NCI-H345 treated with DMSO at 0.1 percent for 48 hours (cell line): ENCODE measurements around the gene AKT1.
"Not testable (repeated sequence)": the region's sequence is repeated elsewhere in the genome, so short reads cannot be mapped to it uniquely, and the experiment has no call there.

ENCODE experiments used
- DNase-seq: peaks from one replicate; lab custom pipeline; 2025; ENCODE audit not compliant: unreplicated experiment; lab: John Stamatoyannopoulos, UW

AKT1 gene

GRCh38 chr14:104819361-104819781, 23.8 kb upstream of the AKT1 start:
- DNase-seq, result no peak

- DNase-seq, result no peak
Measured at GRCh38 chr14:104818714-104819161, 23.2 kb upstream of the AKT1 start.

- DNase-seq, result no peak
Measured at GRCh38 chr14:104817930-104818713, 22.6 kb upstream of the AKT1 start.

- DNase-seq, result no peak
Measured at GRCh38 chr14:104816616-104816884, 21.0 kb upstream of the AKT1 start.

- not testable (repeated sequence) for DNase-seq
Measured at GRCh38 chr14:104814701-104815100, 19.2 kb upstream of the AKT1 start.

- no peak for DNase-seq
Measured at GRCh38 chr14:104813286-104813685, 17.7 kb upstream of the AKT1 start.

GRCh38 chr14:104810316-104810715, 14.8 kb upstream of the AKT1 start:
- no peak for DNase-seq

- DNase-seq, result no peak
Measured at GRCh38 chr14:104808456-104808855, 12.9 kb upstream of the AKT1 start.

GRCh38 chr14:104806625-104807465, 11.3 kb upstream of the AKT1 start:
- DNase-seq, result no peak

- no peak for DNase-seq
Measured at GRCh38 chr14:104805941-104806624, 10.5 kb upstream of the AKT1 start.

GRCh38 chr14:104805326-104805678, 9.8 kb upstream of the AKT1 start:
- no peak for DNase-seq

GRCh38 chr14:104804481-104805325, 9.2 kb upstream of the AKT1 start:
- DNase-seq, result no peak

GRCh38 chr14:104803912-104804410, 8.4 kb upstream of the AKT1 start:
- no peak for DNase-seq

- DNase-seq, result no peak
Measured at GRCh38 chr14:104803280-104803911, 7.8 kb upstream of the AKT1 start.

- no peak for DNase-seq
Measured at GRCh38 chr14:104802394-104803184, 7.0 kb upstream of the AKT1 start.

- no peak for DNase-seq
Measured at GRCh38 chr14:104801520-104802393, 6.2 kb upstream of the AKT1 start.

- no peak for DNase-seq
Measured at GRCh38 chr14:104800771-104801519, 5.4 kb upstream of the AKT1 start, which contains the start of gene ZBTB42. Gene ZBTB42 (plus strand): TSS chr14:104801101. CDS start chr14:104801198, 97 bp downstream.
